IMR-90 (cell line): Measurements from ENCODE around the gene RUNX3. TPM values are rescaled to one million over a fixed set of nuclear protein-coding genes. Genes with fewer than 3 reads are reported as not detected.

Experiments used
- ATAC-seq: fragments of 200-7000 bp; cut with Tn5 transposase; 2 replicates; pipeline ENCODE4 v1.9.1; 2020; ENCODE audit warnings: low read depth, mild to moderate bottlenecking, moderate library complexity
- BruUV-seq: library from RNA; stranded (reverse); fragments of 400-500 nt; replicated peaks from 2 replicates; lab custom pipeline; 2021; lab: Mats Ljungman, UMichigan
- CTCF ChIA-PET: fragments of 300-600 bp; formaldehyde crosslinking; extraction: SDS; loops from one replicate; lab custom pipeline; 2021; ENCODE audit warnings: antibody characterized with exemption; lab: Yijun Ruan, JAX
- POLR2A ChIA-PET: fragments of 300-600 bp; sonication (Branson Sonifier 250); formaldehyde crosslinking; loops from one replicate; lab custom pipeline; 2022; ENCODE audit warnings: antibody characterized with exemption; ENCODE audit not compliant: unreplicated experiment; lab: Charles Lee
- DNase-seq: peaks from one replicate; pipeline ENCODE4 v3.0.0; 2013
- H2AFZ ChIP-seq: replicated peaks from 2 replicates; pipeline ENCODE3; 2013; ENCODE audit warnings: low read length, mild to moderate bottlenecking; ENCODE audit not compliant: poor library complexity
- H2AK5ac ChIP-seq: 2 replicates; pipeline ENCODE4 v1.6.1; 2013; ENCODE audit warnings: low read depth, low read length, inconsistent platforms
- H2AK9ac ChIP-seq: replicated peaks from 2 replicates; pipeline ENCODE3; 2013; ENCODE audit warnings: mild to moderate bottlenecking, low read depth, low read length, moderate library complexity; ENCODE audit not compliant: poor library complexity
- H2BK120ac ChIP-seq: 2 replicates; pipeline ENCODE4 v1.6.1; 2013; ENCODE audit warnings: low read depth, low read length, inconsistent platforms
- H2BK15ac ChIP-seq: 3 replicates; pipeline ENCODE4 v1.6.1; 2013; ENCODE audit warnings: low read depth, low read length, inconsistent platforms
- H2BK20ac ChIP-seq: 2 replicates; pipeline ENCODE4 v1.6.1; 2013; ENCODE audit warnings: low read depth, mild to moderate bottlenecking, inconsistent platforms, low read length, moderate library complexity
- H2BK5ac ChIP-seq: 2 replicates; pipeline ENCODE4 v1.6.1; 2013; ENCODE audit warnings: mild to moderate bottlenecking, low read depth, low read length, inconsistent platforms; ENCODE audit not compliant: poor library complexity, severe bottlenecking
- H3K14ac ChIP-seq: replicated peaks from 2 replicates; pipeline ENCODE4 v1.6.1; 2013; ENCODE audit warnings: low read depth, low read length, inconsistent platforms
- H3K18ac ChIP-seq: 2 replicates; pipeline ENCODE4 v1.6.1; 2013; ENCODE audit warnings: low read depth, low read length, control low read depth
- H3K23ac ChIP-seq: 2 replicates; pipeline ENCODE4 v1.6.1; 2013; ENCODE audit warnings: low read depth, low read length, inconsistent platforms
- H3K27ac ChIP-seq: 2 replicates; pipeline ENCODE4 v1.5.1; 2013; ENCODE audit warnings: mild to moderate bottlenecking, control low read depth, low read length; ENCODE audit not compliant: insufficient read depth
- H3K27me3 ChIP-seq: 2 replicates; pipeline ENCODE4 v1.6.1; 2013; ENCODE audit warnings: low read length; ENCODE audit not compliant: control insufficient read depth, insufficient read depth
- H3K36me3 ChIP-seq: 2 replicates; pipeline ENCODE4 v1.6.1; 2013; ENCODE audit warnings: low read length, mixed read lengths; ENCODE audit not compliant: control insufficient read depth, insufficient read depth
- H3K4ac ChIP-seq: 2 replicates; pipeline ENCODE4 v1.6.1; 2013; ENCODE audit warnings: low read depth, low read length, inconsistent platforms
- H3K4me1 ChIP-seq: 2 replicates; pipeline ENCODE4 v1.6.1; 2013; ENCODE audit warnings: low read length, mixed read lengths; ENCODE audit not compliant: control insufficient read depth, insufficient read depth
- H3K4me2 ChIP-seq: 2 replicates; pipeline ENCODE4 v1.6.1; 2013; ENCODE audit warnings: low read depth, mild to moderate bottlenecking, control low read depth, low read length, moderate library complexity
- H3K4me3 ChIP-seq: 2 replicates; pipeline ENCODE4 v1.5.1; 2013; ENCODE audit warnings: low read depth, mild to moderate bottlenecking, control low read depth, low read length, moderate library complexity; ENCODE audit not compliant: insufficient read depth
- H3K56ac ChIP-seq: 2 replicates; pipeline ENCODE4 v1.6.1; 2013; ENCODE audit warnings: low read length, inconsistent platforms; ENCODE audit not compliant: insufficient read depth; ENCODE audit errors: extremely low read depth
- H3K79me1 ChIP-seq, 2 experiments: 2 replicates each; pipeline ENCODE4 v1.6.1; 2013; ENCODE audit warnings: low read length in 2 of 2, inconsistent platforms in 1 of 2, low read depth in 1 of 2
- H3K9ac ChIP-seq: 2 replicates; pipeline ENCODE4 v1.6.1; 2013; ENCODE audit warnings: low read depth, low read length, control low read depth
- H3K9me1 ChIP-seq: 2 replicates; pipeline ENCODE4 v1.6.1; 2013; ENCODE audit warnings: low read length, inconsistent platforms; ENCODE audit not compliant: insufficient read depth
- H3K9me3 ChIP-seq: 2 replicates; pipeline ENCODE4 v1.6.1; 2013; ENCODE audit warnings: low read length; ENCODE audit not compliant: control insufficient read depth, insufficient read depth
- H4K20me1 ChIP-seq: 2 replicates; pipeline ENCODE4 v1.6.1; 2013; ENCODE audit warnings: low read length, inconsistent platforms; ENCODE audit not compliant: insufficient read depth
- H4K5ac ChIP-seq: 2 replicates; pipeline ENCODE4 v1.6.1; 2013; ENCODE audit warnings: mild to moderate bottlenecking, low read depth, low read length, control low read depth
- H4K8ac ChIP-seq, 2 experiments: 2 replicates each; pipeline ENCODE4 v1.6.1; 2013; ENCODE audit warnings: low read depth in 2 of 2, low read length in 2 of 2, control low read depth in 1 of 2, inconsistent platforms in 1 of 2
- H4K91ac ChIP-seq: 2 replicates; pipeline ENCODE4 v1.6.1; 2013; ENCODE audit warnings: low read depth, low read length, inconsistent platforms; ENCODE audit not compliant: insufficient read depth
- BHLHE40 ChIP-seq: fragments of 150-350 bp; IDR thresholded peaks from 2 replicates; pipeline ENCODE4 v1.6.1; 2016; ENCODE audit warnings: mild to moderate bottlenecking, low read depth, low read length
- CEBPB ChIP-seq: IDR thresholded peaks from 2 replicates; pipeline ENCODE4 v1.6.1; 2012; ENCODE audit warnings: low read depth, low read length, improper control_type of control experiment
- CHD1 ChIP-seq: IDR thresholded peaks from 2 replicates; pipeline ENCODE4 v1.6.1; 2012; ENCODE audit warnings: low read depth, low read length, improper control_type of control experiment
- FOS ChIP-seq: fragments of 150-350 bp; IDR thresholded peaks from 2 replicates; pipeline ENCODE4 v1.6.1; 2016; ENCODE audit warnings: low read depth, low read length
- MAFK ChIP-seq: IDR thresholded peaks from 2 replicates; pipeline ENCODE4 v1.6.1; 2012; ENCODE audit warnings: low read depth, low read length, improper control_type of control experiment
- MAZ ChIP-seq: IDR thresholded peaks from 2 replicates; pipeline ENCODE4 v1.6.1; 2012; ENCODE audit warnings: low read depth, mild to moderate bottlenecking, low read length, improper control_type of control experiment, moderate library complexity, borderline replicate concordance
- MXI1 ChIP-seq: IDR thresholded peaks from 2 replicates; pipeline ENCODE4 v1.6.1; 2012; ENCODE audit warnings: low read depth, mild to moderate bottlenecking, low read length, moderate library complexity, borderline replicate concordance
- NFE2L2 ChIP-seq: fragments of 150-350 bp; IDR thresholded peaks from 2 replicates; pipeline ENCODE4 v1.6.1; 2016; ENCODE audit warnings: low read depth, mild to moderate bottlenecking, low read length
- POLR2A ChIP-seq: IDR thresholded peaks from 2 replicates; pipeline ENCODE4 v1.6.1; 2012; ENCODE audit warnings: mild to moderate bottlenecking, low read depth, low read length
- RAD21 ChIP-seq: IDR thresholded peaks from 2 replicates; pipeline ENCODE4 v1.6.1; 2012; ENCODE audit warnings: low read length, improper control_type of control experiment
- RCOR1 ChIP-seq: IDR thresholded peaks from 2 replicates; pipeline ENCODE4 v1.6.1; 2012; ENCODE audit warnings: mild to moderate bottlenecking, low read length, improper control_type of control experiment; ENCODE audit not compliant: insufficient replicate concordance
- RFX5 ChIP-seq: IDR thresholded peaks from 2 replicates; pipeline ENCODE4 v1.8.0; 2012; ENCODE audit warnings: low read depth, mild to moderate bottlenecking, low read length, moderate library complexity
- SMC3 ChIP-seq: fragments of 150-350 bp; IDR thresholded peaks from 2 replicates; pipeline ENCODE4 v1.6.1; 2016; ENCODE audit warnings: low read depth, mild to moderate bottlenecking, antibody characterized with exemption, low read length, moderate library complexity
- WGBS, 2 experiments: methylation state at CpG; one replicate each; pipeline versions ENCODE4 v1.1.5 to v1.1.7; 2013; ENCODE audit warnings: missing lambda C conversion rate in 2 of 2; ENCODE audit not compliant: insufficient read length in 1 of 2; ENCODE audit errors: extremely low coverage in 2 of 2; 5-methylcytosine and 5-hydroxymethylcytosine counted together
- dilution Hi-C: fragments of 300-500 bp; cut with HindIII; formaldehyde crosslinking; loops from one replicate; pipeline ENCODE4 v1.14.3; 2018; ENCODE audit warnings: low sequenced_read_pairs; ENCODE audit not compliant: unreplicated experiment
- in situ Hi-C: fragments of 300-500 bp; cut with MboI; formaldehyde crosslinking; loops from 3 replicates; pipeline ENCODE4 v1.14.3; 2019; ENCODE audit warnings: low sequenced_read_pairs, inconsistent platforms, mixed read lengths
- intact Hi-C: fragments of 100-400 bp; cut with micrococcal nuclease; formaldehyde crosslinking; loops from 2 replicates; pipeline ENCODE4 v1.10.0; 2022
- polyA plus RNA-seq, 3 experiments: library from polyadenylated mRNA; depleted of rRNA; stranded (reverse); fragments of >200 nt; gene quantifications; 2 replicates each; pipeline ENCODE4 v1.2.3, GENCODE V29; 2012; ENCODE audit warnings: low replicate concordance in 1 of 3
- total RNA-seq: library from RNA; depleted of rRNA; stranded (reverse); fragments of >200 nt; gene quantifications from 2 replicates; pipeline ENCODE4 v1.2.3, GENCODE V29; 2012
- TF ChIP-seq, protein P1 (sequence below): fragments of 150-350 bp; IDR thresholded peaks from 2 replicates; pipeline ENCODE4 v1.6.1; 2017; ENCODE audit warnings: mild to moderate bottlenecking, antibody characterized with exemption, low read length, low read depth
- TF ChIP-seq, protein P2 (sequence below): conservative IDR thresholded peaks from 2 replicates; pipeline ENCODE4 v1.5.1; 2012; ENCODE audit warnings: mild to moderate bottlenecking, low read depth, low read length, improper control_type of control experiment

Gene RUNX3
- total and polyA plus RNA-seq, 2 of the 4 experiments (the other 2 are of a cell fraction): 0.07 TPM; not detected in 1

DNA sequence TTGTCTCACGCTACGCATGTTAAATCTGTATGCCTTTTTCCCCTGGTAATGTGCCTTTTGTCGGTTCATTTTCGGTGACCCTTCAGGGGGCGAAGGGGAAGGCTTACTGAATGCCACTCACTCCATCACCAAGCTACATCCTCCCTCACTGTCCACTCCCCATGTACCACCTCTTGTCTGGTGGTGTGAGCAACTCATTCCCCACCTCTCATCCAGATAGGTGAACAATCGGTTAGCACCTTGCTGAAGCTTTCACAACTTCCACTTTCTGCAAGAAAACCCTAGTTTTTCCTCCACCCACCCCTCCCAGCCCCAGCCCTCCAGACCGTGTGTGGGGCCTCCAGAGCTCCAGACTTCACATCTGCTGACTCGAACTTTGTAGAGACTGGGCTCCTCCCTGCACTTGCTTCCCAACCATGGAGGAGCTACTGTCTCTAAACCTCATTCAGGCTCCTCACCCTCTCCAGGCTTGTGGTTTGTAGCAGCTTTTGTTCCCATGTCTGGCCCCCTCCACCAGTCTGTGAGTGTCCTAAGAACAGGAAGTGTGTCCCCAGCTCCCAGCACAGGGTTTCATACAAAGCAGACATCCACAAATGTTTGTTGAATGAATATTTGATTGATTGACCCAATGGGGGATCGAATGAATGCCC is 48.4 kb upstream of the RUNX3 start:
- CTCF ChIA-PET: no interaction called here
- Histone ChIP-seq H3K4ac (no peak overlapping the region), H3K9ac (no peak overlapping the region), H3K4me3 (no peak overlapping the region), H3K18ac (no peak overlapping the region), H3K27ac (no peak overlapping the region), H2BK20ac (no peak overlapping the region), H2AFZ (no peak overlapping the region), H2BK5ac (no peak overlapping the region), H2AK5ac (no peak overlapping the region), H3K4me2 (no peak overlapping the region), H4K8ac (no peak overlapping the region), H3K4me1 (no peaks in the 10 kb centered on the region), H2BK120ac (no peak overlapping the region), H3K23ac (no peak overlapping the region), H3K27me3 (peaks cover 23% of the 10 kb centered on the region), H4K5ac (no peak overlapping the region), H2BK15ac (no peak overlapping the region), H3K9me3 (peaks cover 20% of the 10 kb centered on the region), H4K20me1 (no peaks in the 10 kb centered on the region), H3K9me1 (0 out of 2 replicates have a peak, but pooled peaks cover under 1% of the 10 kb centered on the region), H3K36me3 (no peaks in the 10 kb centered on the region), H2AK9ac (no peak overlapping the region), H3K56ac (no peak overlapping the region), H3K79me1 (no peaks in the 10 kb centered on the region), H4K91ac (no peak overlapping the region), H3K14ac (no peak overlapping the region)
- POLR2A ChIA-PET: no interaction called here
- in situ Hi-C loops (no loop called here), dilution Hi-C loops (no loop called here), intact Hi-C loops (no loop called here)
- WGBS, 2 experiments: 30% methylated on average over 3 of the region's 9 CpGs; no CpG with 5 or more reads in 1 of the 2 experiments
- ATAC-seq (no peak), DNase-seq (no peak)
- BruUV-seq: no TSS peak
- no peak for TF ChIP-seq POLR2A
- TF ChIP-seq, protein P1, sequence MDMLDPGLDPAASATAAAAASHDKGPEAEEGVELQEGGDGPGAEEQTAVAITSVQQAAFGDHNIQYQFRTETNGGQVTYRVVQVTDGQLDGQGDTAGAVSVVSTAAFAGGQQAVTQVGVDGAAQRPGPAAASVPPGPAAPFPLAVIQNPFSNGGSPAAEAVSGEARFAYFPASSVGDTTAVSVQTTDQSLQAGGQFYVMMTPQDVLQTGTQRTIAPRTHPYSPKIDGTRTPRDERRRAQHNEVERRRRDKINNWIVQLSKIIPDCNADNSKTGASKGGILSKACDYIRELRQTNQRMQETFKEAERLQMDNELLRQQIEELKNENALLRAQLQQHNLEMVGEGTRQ: no peak
- TF ChIP-seq MAFK: no peak
- no peak for TF ChIP-seq MAZ
- TF ChIP-seq FOS: no peak
- TF ChIP-seq CHD1: no peak
- no peak for TF ChIP-seq RAD21
- no peak for TF ChIP-seq RCOR1
- TF ChIP-seq NFE2L2: no peak
- no peak for TF ChIP-seq RFX5
- TF ChIP-seq MXI1: no peak
- no peak for TF ChIP-seq SMC3
- TF ChIP-seq, protein P2, sequence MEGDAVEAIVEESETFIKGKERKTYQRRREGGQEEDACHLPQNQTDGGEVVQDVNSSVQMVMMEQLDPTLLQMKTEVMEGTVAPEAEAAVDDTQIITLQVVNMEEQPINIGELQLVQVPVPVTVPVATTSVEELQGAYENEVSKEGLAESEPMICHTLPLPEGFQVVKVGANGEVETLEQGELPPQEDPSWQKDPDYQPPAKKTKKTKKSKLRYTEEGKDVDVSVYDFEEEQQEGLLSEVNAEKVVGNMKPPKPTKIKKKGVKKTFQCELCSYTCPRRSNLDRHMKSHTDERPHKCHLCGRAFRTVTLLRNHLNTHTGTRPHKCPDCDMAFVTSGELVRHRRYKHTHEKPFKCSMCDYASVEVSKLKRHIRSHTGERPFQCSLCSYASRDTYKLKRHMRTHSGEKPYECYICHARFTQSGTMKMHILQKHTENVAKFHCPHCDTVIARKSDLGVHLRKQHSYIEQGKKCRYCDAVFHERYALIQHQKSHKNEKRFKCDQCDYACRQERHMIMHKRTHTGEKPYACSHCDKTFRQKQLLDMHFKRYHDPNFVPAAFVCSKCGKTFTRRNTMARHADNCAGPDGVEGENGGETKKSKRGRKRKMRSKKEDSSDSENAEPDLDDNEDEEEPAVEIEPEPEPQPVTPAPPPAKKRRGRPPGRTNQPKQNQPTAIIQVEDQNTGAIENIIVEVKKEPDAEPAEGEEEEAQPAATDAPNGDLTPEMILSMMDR: no peak
- TF ChIP-seq BHLHE40: no peak
- TF ChIP-seq CEBPB: no peak
